ENCODE measurements around the gene XPR1.

XPR1 gene

GRCh38 chr1:180937012-180937372 is 305.2 kb downstream of the XPR1 start:
- Histone ChIP-seq H3K27ac (ENCODE audit: low read length) (no peak overlapping the region), H3K4me1 (ENCODE audit: low read length) (no peaks in the 10 kb centered on the region), H3K4me3 (ENCODE audit: low read length) (no peak overlapping the region), H3K9me3 (ENCODE audit: insufficient read depth, low read length) (no peaks in the 10 kb centered on the region), H3K79me2 (ENCODE audit: low read length) (no peaks in the 10 kb centered on the region), H2AFZ (ENCODE audit: low read depth, low read length) (no peak overlapping the region), H4K20me1 (ENCODE audit: insufficient read depth, low read length) (no peaks in the 10 kb centered on the region), H3K4me2 (ENCODE audit: low read length) (no peak overlapping the region), H3K27me3 (ENCODE audit: low read depth, low read length) (0 out of 2 replicates have a peak, but pooled peaks cover 5% of the 10 kb centered on the region), H3K9ac (ENCODE audit: low read length) (no peak overlapping the region), H3K36me3 (replicated peaks; ENCODE audit: low read depth, low read length) (no peaks in the 10 kb centered on the region)
- TF ChIP-seq CTCF (IDR thresholded peaks at IDR 0.05; ENCODE audit: low read depth, low read length), result no peak
- no peak for TF ChIP-seq EZH2phosphoT487 (IDR thresholded peaks at IDR 0.05; ENCODE audit: low read depth)

- no peak overlapping the region for H2AFZ ChIP-seq (ENCODE audit: low read depth, low read length)
These were observed 305.9 kb downstream of the XPR1 start for GRCh38 chr1:180937624-180938225.

GRCh38 chr1:180939073-180939710 is 307.4 kb downstream of the XPR1 start:
- no peak for TF ChIP-seq CTCF (IDR thresholded peaks at IDR 0.05; ENCODE audit: low read depth, low read length)
- TF ChIP-seq EZH2phosphoT487 (IDR thresholded peaks at IDR 0.05; ENCODE audit: low read depth), result no peak
- no peak overlapping the region for H3K9ac ChIP-seq (ENCODE audit: low read length)
- no peak overlapping the region for H2AFZ ChIP-seq (ENCODE audit: low read depth, low read length)
- H3K4me1 ChIP-seq (ENCODE audit: low read length), result no peaks in the 10 kb centered on the region
- no peaks in the 10 kb centered on the region for H3K36me3 ChIP-seq (replicated peaks; ENCODE audit: low read depth, low read length)
- no peaks in the 10 kb centered on the region for H4K20me1 ChIP-seq (ENCODE audit: insufficient read depth, low read length)
- H3K4me2 ChIP-seq (ENCODE audit: low read length), result no peak overlapping the region
- H3K27me3 ChIP-seq (ENCODE audit: low read depth, low read length), result 0 out of 2 replicates have a peak, but pooled peaks cover 5% of the 10 kb centered on the region
- H3K27ac ChIP-seq (ENCODE audit: low read length), result no peak overlapping the region
- no peak overlapping the region for H3K4me3 ChIP-seq (ENCODE audit: low read length)
- no peaks in the 10 kb centered on the region for H3K9me3 ChIP-seq (ENCODE audit: insufficient read depth, low read length)
- H3K79me2 ChIP-seq (ENCODE audit: low read length), result no peaks in the 10 kb centered on the region

More at GRCh38 chr1:180937624-180938225, 305.9 kb downstream of the XPR1 start:
- Histone ChIP-seq H3K4me3 (ENCODE audit: low read length) (no peak overlapping the region), H3K79me2 (ENCODE audit: low read length) (no peaks in the 10 kb centered on the region), H3K4me2 (ENCODE audit: low read length) (no peak overlapping the region), H3K36me3 (replicated peaks; ENCODE audit: low read depth, low read length) (no peaks in the 10 kb centered on the region), H3K4me1 (ENCODE audit: low read length) (no peaks in the 10 kb centered on the region), H4K20me1 (ENCODE audit: insufficient read depth, low read length) (no peaks in the 10 kb centered on the region), H3K27me3 (ENCODE audit: low read depth, low read length) (0 out of 2 replicates have a peak, but pooled peaks cover 5% of the 10 kb centered on the region), H3K27ac (ENCODE audit: low read length) (no peak overlapping the region), H3K9me3 (ENCODE audit: insufficient read depth, low read length) (no peaks in the 10 kb centered on the region), H3K9ac (ENCODE audit: low read length) (no peak overlapping the region)
- TF ChIP-seq EZH2phosphoT487 (IDR thresholded peaks at IDR 0.05; ENCODE audit: low read depth) (no peak), CTCF (IDR thresholded peaks at IDR 0.05; ENCODE audit: low read depth, low read length) (no peak)

GRCh38 chr1:180939711-180940103 is 307.9 kb downstream of the XPR1 start:
- no peak overlapping the region for H3K4me3 ChIP-seq (ENCODE audit: low read length)
- no peaks in the 10 kb centered on the region for H3K36me3 ChIP-seq (replicated peaks; ENCODE audit: low read depth, low read length)
- no peak overlapping the region for H3K4me2 ChIP-seq (ENCODE audit: low read length)
- H3K9ac ChIP-seq (ENCODE audit: low read length), result no peak overlapping the region
- H3K9me3 ChIP-seq (ENCODE audit: insufficient read depth, low read length), result no peaks in the 10 kb centered on the region
- no peaks in the 10 kb centered on the region for H4K20me1 ChIP-seq (ENCODE audit: insufficient read depth, low read length)
- H3K27me3 ChIP-seq (ENCODE audit: low read depth, low read length), result 0 out of 2 replicates have a peak, but pooled peaks cover 5% of the 10 kb centered on the region
- no peaks in the 10 kb centered on the region for H3K4me1 ChIP-seq (ENCODE audit: low read length)
- no peaks in the 10 kb centered on the region for H3K79me2 ChIP-seq (ENCODE audit: low read length)
- H3K27ac ChIP-seq (ENCODE audit: low read length), result no peak overlapping the region
- TF ChIP-seq CTCF (IDR thresholded peaks at IDR 0.05; ENCODE audit: low read depth, low read length) (no peak), EZH2phosphoT487 (IDR thresholded peaks at IDR 0.05; ENCODE audit: low read depth) (no peak)
- H2AFZ ChIP-seq (ENCODE audit: low read depth, low read length), result no peak overlapping the region
